Peyer's patch (tissue), 4 donors: ENCODE measurements around the gene LAMB1. TPM values are rescaled to one million over a fixed set of nuclear protein-coding genes. Genes with fewer than 3 reads are reported as not detected.

ENCODE experiments used
- DNase-seq, 3 donors: peaks; one replicate each; pipeline ENCODE4 v3.0.0-alpha.2; 2017 to 2019
- H3K27ac ChIP-seq, 4 donors: fragments of 200-600 bp; sonication (generic); one replicate each; pipeline ENCODE4 v1.5.1; 2016 to 2019
- H3K27me3 ChIP-seq, 2 donors: fragments of 200-600 bp; sonication (generic); one replicate each; pipeline ENCODE4 v1.5.1; 2019
- H3K36me3 ChIP-seq, 3 donors: fragments of 200-600 bp; sonication (generic); one replicate each; pipeline ENCODE4 v1.5.1; 2016 to 2019
- H3K4me1 ChIP-seq, 4 donors: fragments of 200-600 bp; sonication (generic); one replicate each; pipeline ENCODE4 v1.5.1; 2016 to 2019
- H3K4me3 ChIP-seq, 4 donors: fragments of 200-600 bp; sonication (generic); 1 replicate in 3 of 4; 2 replicates in 1 of 4; pipeline ENCODE4 v1.5.1; 2016 to 2019; ENCODE audit warnings: mild to moderate bottlenecking in 1 of 4
- H3K9me3 ChIP-seq, 4 donors: fragments of 200-600 bp; sonication (generic); one replicate each; pipeline ENCODE4 v1.5.1; 2016 to 2019; ENCODE audit warnings: mild to moderate bottlenecking in 1 of 4
- POLR2A ChIP-seq, 2 donors: fragments of 450-650 bp; IDR thresholded peaks; one replicate each; pipeline ENCODE4 v1.5.1; 2017; ENCODE audit warnings: antibody characterized with exemption in 2 of 2, mild to moderate bottlenecking in 2 of 2, moderate library complexity in 2 of 2
- total RNA-seq, 4 donors: library from RNA; depleted of rRNA; stranded (reverse); fragments of >200 nt; gene quantifications; one replicate each; pipeline ENCODE4 v1.1.0, GENCODE V29; 2016
- TF ChIP-seq, protein P1 (sequence below), 6 experiments: fragments of 450-650 bp in 4 of 6; fragments of 200-600 bp in 2 of 6; sonication (generic) in 1 of 6; IDR thresholded peaks; one replicate each; pipeline ENCODE4 v1.5.1; 2017 to 2019; ENCODE audit warnings: antibody characterized with exemption in 6 of 6, mild to moderate bottlenecking in 3 of 6, moderate library complexity in 1 of 6

Gene LAMB1
- total RNA-seq, 4 donors from 2014 or later = 97.6 to 821 (median 155) TPM

- H3K36me3 ChIP-seq = peaks cover 0 to 54% (median 0%) of the 10 kb centered on the region in 3 donors
- no peak for DNase-seq
- no peaks in the 10 kb centered on the region for H3K27me3 ChIP-seq
- H3K9me3 ChIP-seq = no peaks in the 10 kb centered on the region
- no peak overlapping the region for H3K27ac ChIP-seq
- TF ChIP-seq, protein P1, sequence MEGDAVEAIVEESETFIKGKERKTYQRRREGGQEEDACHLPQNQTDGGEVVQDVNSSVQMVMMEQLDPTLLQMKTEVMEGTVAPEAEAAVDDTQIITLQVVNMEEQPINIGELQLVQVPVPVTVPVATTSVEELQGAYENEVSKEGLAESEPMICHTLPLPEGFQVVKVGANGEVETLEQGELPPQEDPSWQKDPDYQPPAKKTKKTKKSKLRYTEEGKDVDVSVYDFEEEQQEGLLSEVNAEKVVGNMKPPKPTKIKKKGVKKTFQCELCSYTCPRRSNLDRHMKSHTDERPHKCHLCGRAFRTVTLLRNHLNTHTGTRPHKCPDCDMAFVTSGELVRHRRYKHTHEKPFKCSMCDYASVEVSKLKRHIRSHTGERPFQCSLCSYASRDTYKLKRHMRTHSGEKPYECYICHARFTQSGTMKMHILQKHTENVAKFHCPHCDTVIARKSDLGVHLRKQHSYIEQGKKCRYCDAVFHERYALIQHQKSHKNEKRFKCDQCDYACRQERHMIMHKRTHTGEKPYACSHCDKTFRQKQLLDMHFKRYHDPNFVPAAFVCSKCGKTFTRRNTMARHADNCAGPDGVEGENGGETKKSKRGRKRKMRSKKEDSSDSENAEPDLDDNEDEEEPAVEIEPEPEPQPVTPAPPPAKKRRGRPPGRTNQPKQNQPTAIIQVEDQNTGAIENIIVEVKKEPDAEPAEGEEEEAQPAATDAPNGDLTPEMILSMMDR (IDR thresholded peaks at IDR 0.05) = no peak
- TF ChIP-seq POLR2A (IDR thresholded peaks at IDR 0.05) = no peak
- H3K4me3 ChIP-seq = no peak overlapping the region
- H3K4me1 ChIP-seq = peaks cover 0 to 21% (median 3%) of the 10 kb centered on the region in 4 donors
Observed at GRCh38 chr7:107989618-107990373, 13.2 kb downstream of the LAMB1 start.

GRCh38 chr7:107982918-107983389 is 20.0 kb downstream of the LAMB1 start:
- H3K4me3 ChIP-seq = no peak overlapping the region
- TF ChIP-seq POLR2A (IDR thresholded peaks at IDR 0.05) = no peak
- TF ChIP-seq, protein P1 (IDR thresholded peaks at IDR 0.05) = peak in 3 of 6 experiments; percentile 10 to 33 (median 16)
- DNase-seq = no peak
- peaks cover 0 to 10% (median 0%) of the 10 kb centered on the region in 4 donors for H3K4me1 ChIP-seq
- H3K36me3 ChIP-seq = peaks cover 0 to 64% (median 0%) of the 10 kb centered on the region in 3 donors
- H3K27ac ChIP-seq = peak overlapping the region in 1 of 4 donors; percentile 46
- H3K27me3 ChIP-seq = no peaks in the 10 kb centered on the region
- no peaks in the 10 kb centered on the region for H3K9me3 ChIP-seq

- no peaks in the 10 kb centered on the region for H3K9me3 ChIP-seq
- peaks cover 0 to 64% (median 0%) of the 10 kb centered on the region in 3 donors for H3K36me3 ChIP-seq
- no peak for DNase-seq
- H3K27me3 ChIP-seq = no peaks in the 10 kb centered on the region
- no peak overlapping the region for H3K4me3 ChIP-seq
- TF ChIP-seq, protein P1 (IDR thresholded peaks at IDR 0.05) = no peak
- no peak for TF ChIP-seq POLR2A (IDR thresholded peaks at IDR 0.05)
- peak overlapping the region in 1 of 4 donors; percentile 38 for H3K27ac ChIP-seq
- peaks cover 0 to 10% (median 0%) of the 10 kb centered on the region in 4 donors for H3K4me1 ChIP-seq
Observed at GRCh38 chr7:107982042-107982840, 20.7 kb downstream of the LAMB1 start.

GRCh38 chr7:107981466-107981865 is 21.5 kb downstream of the LAMB1 start:
- H3K27ac ChIP-seq = no peak overlapping the region
- no peaks in the 10 kb centered on the region for H3K27me3 ChIP-seq
- no peaks in the 10 kb centered on the region for H3K9me3 ChIP-seq
- H3K4me3 ChIP-seq = no peak overlapping the region
- peaks cover 0 to 63% (median 0%) of the 10 kb centered on the region in 3 donors for H3K36me3 ChIP-seq
- H3K4me1 ChIP-seq = peaks cover 0 to 10% (median 0%) of the 10 kb centered on the region in 4 donors
- TF ChIP-seq, protein P1 (IDR thresholded peaks at IDR 0.05) = no peak
- TF ChIP-seq POLR2A (IDR thresholded peaks at IDR 0.05) = no peak
- DNase-seq = no peak

DNA sequence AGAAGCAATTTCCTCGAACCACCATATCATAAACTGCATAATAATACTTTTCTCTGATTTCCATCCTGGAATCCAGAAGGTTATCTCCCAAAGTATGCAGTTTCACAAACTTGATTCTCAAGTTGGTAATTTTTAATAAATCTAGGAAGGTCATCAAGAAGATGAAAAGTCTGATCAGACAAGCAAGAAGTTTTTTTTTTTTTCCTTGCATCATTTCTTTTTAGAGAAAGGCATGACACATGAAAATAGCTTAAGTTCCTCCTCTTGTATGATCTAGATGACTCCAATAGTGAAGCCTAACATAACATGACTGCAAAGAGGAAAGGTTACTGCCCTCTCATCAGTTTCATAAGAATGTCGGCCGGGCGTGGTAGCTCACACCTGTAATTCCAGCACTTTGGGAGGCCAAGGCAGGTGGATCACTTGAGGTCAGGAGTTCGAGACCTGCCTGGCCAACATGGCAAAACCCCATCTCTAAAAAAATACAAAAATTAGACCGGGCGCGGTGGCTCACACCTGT is 22.2 kb downstream of the LAMB1 start:
- H3K27me3 ChIP-seq = no peaks in the 10 kb centered on the region
- H3K4me1 ChIP-seq = peaks cover 0 to 10% (median 0%) of the 10 kb centered on the region in 4 donors
- no peaks in the 10 kb centered on the region for H3K9me3 ChIP-seq
- TF ChIP-seq, protein P1 (IDR thresholded peaks at IDR 0.05) = no peak
- no peak for TF ChIP-seq POLR2A (IDR thresholded peaks at IDR 0.05)
- DNase-seq = no peak
- peak overlapping the region in 1 of 4 donors; percentile 23 for H3K27ac ChIP-seq
- H3K4me3 ChIP-seq = no peak overlapping the region
- H3K36me3 ChIP-seq = peaks cover 0 to 63% (median 0%) of the 10 kb centered on the region in 3 donors
